ENCODE results near the gene ZNF148.

The ZNF148 gene

DNA sequence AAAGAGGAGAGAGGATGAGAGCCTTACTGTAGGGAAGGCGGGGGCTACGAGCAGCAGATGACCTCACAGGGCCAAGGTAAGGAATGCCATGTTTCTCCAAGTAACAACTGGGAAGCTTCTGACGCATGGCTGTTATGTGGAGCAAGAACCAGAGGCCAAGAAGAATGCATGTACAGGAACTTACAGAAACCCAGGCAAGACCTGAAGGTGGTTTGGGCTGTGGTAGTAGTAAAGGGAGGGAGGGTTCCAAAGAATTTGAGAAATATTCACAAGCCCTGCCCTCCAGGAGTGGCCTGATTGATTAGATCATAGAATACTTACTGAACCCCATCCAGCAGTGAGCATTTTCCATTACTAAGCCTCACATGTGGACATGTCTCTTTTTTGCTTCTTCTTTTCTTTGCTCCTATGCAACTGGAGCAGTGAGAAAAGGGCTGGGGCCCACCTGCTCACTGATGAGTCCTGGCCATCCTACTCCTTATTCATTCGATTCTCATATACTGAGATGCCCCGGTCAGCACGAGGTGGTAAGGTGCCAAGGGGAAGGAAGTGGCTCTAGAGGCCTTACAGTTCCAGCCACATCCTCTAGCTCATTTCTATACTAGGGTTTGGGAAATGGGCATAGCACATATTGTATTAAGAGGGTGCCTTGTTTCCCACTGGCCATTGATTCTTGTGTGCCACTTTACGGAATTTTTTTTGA is 154.2 kb downstream of the ZNF148 start:
- no peak for DNase-seq (ENCODE audit: low spot score)

DNA sequence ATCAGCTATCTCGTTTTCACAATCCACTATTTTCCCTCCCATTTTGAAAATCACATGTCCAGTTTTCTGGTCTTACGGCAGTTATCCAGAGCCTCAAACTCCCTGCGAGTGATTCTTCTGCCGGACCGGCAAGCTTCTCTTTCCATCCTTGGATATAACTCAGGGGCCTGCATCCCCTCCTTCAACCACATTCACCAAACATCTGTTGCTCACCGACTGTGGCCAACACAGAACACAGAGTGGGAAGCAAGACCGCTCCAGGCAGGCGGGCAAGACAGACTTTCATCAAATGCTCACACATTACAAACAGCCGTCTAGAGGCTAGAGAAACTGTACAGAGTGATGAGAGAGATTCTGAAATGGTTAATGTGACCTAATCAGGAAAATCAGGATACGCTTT is 154.9 kb downstream of the ZNF148 start:
- no peak for DNase-seq (ENCODE audit: low spot score)

- DNase-seq (ENCODE audit: low spot score), result no peak
Measured at GRCh38 chr3:125219261-125219701, 155.8 kb downstream of the ZNF148 start.

DNA sequence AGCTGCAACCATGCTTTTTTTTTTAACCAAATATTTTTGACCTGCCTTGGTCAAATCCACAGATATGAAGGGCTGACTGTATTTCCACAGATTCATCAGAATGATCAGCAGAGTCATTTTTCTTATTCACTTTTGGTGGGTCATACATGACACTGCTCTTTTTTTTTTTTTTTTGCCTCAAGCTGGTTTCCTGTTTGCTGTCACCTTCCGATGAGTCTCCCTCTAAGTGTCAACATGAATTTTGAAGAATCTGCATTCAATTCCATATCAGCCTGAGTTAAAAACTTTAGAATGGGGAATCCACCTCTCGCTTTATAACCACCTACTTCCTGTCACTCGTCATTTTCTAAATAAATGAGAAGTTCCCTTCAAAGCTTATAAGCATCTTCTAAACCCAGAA is 160.4 kb downstream of the ZNF148 start:
- DNase-seq (ENCODE audit: low spot score), result no peak

GRCh38 chr3:125213946-125214542 is 161.1 kb downstream of the ZNF148 start:
- no peak for DNase-seq (ENCODE audit: low spot score)

- no peak for DNase-seq (ENCODE audit: low spot score)
Measured at GRCh38 chr3:125213364-125213755, 161.8 kb downstream of the ZNF148 start.

- DNase-seq (ENCODE audit: low spot score), result no peak
Measured at GRCh38 chr3:125212509-125213363, 162.4 kb downstream of the ZNF148 start, which contains the start of gene SLC12A8. Gene SLC12A8, minus strand, starts transcription at chr3:125212748. Its CDS starts 1,399 bp downstream, at chr3:125211349.

DNA sequence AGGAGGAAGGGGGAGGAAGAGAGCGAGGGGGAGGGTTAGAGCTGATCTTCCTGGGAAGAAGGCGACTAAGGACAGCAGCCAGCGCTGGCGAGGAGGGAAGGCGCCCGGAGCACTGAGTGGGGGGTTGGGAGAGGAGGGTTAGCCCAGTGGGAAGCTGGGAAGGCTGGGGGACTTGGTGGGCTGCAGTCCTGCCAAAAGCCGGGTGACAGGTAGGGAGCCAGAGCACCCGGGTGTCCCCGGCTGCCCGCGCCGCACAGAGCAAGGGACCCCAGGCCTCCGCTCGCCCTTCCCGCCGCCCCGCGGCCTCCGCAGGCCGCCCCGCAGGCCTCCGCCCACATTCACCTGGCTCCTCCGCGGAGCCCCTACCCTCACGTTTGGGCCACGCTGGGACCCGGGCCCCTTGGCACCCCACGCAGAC is 163.0 kb downstream of the ZNF148 start:
- DNase-seq (ENCODE audit: low spot score), result no peak

DNA sequence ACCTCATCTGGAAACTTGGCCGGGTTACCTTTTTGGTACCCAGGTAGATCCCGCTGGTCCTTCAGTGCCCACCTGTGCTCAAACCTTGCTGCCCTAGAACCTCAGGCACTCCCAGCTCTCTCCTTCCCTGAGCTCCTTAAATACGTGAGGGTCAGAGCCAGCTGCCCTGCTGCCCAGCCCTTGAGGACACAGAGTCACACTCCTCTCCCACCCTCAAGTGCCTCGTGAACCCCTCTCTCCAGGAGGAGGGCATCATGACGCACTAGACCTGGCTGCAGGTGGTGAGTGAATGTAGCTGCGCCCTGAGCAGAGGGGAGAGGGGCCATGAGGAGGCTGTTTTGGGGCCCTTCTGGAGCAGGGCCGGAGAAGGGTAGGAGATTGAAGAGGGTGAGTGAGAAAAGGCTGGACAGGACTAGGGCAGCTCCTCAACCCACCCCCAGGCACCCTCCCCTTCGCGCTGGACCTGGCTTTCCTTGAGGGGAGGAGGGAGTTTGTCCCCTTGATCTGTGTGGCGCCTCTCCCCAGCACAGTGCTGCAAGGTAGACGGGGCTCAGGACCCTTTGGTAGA is 163.5 kb downstream of the ZNF148 start:
- DNase-seq (ENCODE audit: low spot score), result no peak

GRCh38 chr3:125207949-125208568 is 167.1 kb downstream of the ZNF148 start:
- no peak for DNase-seq (ENCODE audit: low spot score)

- no peak for DNase-seq (ENCODE audit: low spot score)
Measured at GRCh38 chr3:125207507-125207906, 167.6 kb downstream of the ZNF148 start.

- DNase-seq (ENCODE audit: low spot score), result no peak
Measured at GRCh38 chr3:125206934-125207333, 168.2 kb downstream of the ZNF148 start.

GRCh38 chr3:125203731-125204130 is 171.4 kb downstream of the ZNF148 start:
- no peak for DNase-seq (ENCODE audit: low spot score)

DNA sequence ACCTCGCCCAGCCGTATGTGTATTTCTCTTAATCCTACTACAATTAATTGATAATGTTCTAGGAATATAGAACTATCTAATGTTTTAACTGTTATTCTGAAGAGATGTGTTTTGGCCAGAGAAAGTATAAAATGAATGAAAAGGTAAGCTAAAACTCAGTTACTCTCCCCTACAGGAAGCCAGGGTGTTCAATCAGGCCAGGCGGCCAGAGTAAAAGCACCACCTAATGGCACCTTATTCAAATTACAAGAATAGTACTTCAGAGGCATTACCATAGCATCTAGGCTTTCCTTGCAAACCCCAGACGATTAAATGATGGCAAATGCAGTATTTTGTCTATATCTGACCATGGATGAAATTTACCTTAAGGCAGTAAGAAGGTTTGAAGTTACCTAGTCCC is 172.9 kb downstream of the ZNF148 start:
- no peak for DNase-seq (ENCODE audit: low spot score)

DNA sequence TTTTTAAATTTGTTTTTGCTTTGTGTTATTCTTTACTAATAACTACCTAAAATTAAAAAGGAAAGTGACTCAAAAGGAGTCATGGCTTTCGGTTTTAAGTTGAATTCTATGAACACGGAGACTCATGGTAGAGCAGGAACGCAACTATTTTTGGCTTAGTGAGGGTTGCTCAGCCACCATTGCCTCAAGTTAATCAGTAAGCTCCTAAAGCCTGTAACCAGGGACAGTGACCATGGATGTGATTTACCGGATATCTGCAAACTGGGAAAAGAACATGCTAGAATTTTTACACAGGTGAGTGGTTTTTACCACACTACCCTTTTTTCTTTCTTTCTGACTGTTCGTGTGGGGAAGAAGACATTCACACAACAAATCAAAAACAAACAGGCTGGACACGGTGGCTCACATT is 174.4 kb downstream of the ZNF148 start:
- DNase-seq (ENCODE audit: low spot score), result no peak

DNA sequence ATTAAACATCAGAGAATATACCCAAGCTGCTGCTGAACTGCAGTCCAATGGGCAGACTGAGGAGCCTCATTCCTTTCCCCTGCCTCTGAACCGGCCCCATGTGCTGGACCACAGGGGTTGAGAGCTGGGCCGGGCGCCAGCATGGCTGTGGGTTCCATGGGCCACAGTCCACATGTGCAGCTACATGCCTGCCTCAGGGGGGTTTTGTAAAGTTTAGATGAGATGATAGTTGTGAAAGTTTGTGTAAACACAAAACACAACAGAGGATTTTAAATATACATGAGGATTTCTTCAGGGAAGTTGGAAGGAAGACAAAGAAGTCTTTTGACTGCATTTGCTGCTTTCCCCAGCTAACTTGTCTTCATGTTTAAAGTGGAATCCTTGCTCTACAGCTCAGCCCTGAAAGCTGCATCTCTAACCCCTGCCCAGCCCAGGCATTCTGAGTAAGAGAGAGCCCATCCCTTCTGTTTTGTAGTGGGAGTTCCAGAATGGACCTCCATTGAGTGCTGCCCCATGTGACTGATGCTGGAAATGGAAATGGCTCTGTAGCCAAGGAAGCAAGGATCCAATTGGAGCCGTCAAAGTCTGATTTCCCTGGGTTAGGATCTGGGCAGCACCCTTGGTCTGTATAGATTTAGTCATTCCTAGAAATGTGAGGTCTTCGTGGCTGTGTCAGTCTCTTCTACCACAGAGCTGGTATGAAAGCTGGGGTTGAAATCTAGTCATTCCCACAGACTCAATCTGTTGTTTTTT is 180.1 kb downstream of the ZNF148 start:
- no peak for DNase-seq (ENCODE audit: low spot score)

DNA sequence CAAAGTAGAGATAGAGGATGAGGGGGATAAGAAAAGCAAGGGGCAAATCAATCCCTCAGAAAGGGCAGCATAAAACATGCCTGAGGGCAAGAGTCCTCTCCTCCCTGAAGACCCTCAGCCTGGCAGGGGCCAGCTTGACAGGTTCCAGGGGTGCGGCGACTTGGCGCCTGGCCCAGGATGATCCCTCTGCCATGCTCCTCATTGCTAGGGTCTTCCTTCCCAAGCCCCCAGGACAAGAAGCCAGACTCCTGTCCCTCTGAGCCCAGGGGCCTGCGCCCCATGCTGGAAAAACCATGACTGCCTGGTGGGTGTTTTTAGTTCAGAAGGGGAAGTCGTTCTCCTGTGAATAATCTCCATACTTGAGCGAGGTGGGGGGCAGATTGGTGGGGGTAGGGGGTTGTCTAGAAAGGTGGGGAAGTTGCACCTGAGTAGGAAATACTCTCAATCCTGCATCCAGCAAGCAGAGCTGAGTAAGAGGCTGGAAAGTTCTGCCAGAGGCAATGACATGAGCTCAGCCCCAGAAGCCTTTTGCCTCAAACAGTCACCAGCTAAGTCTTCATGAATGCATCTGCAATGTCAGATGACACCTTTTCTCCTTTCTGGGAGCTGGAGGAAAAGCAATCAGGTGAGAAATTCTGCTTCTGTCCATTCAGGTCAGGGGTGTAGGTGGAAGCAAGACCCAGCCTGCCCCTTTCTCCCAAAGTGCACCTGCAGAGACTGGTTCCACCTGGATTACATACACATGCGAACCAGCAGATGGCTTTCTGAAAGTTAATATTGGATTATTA is 180.9 kb downstream of the ZNF148 start:
- no peak for DNase-seq (ENCODE audit: low spot score)

- no peak for DNase-seq (ENCODE audit: low spot score)
Measured at GRCh38 chr3:125192190-125193035, 182.7 kb downstream of the ZNF148 start.

GRCh38 chr3:125191730-125192129 is 183.4 kb downstream of the ZNF148 start:
- DNase-seq (ENCODE audit: low spot score), result no peak

- no peak for DNase-seq (ENCODE audit: low spot score)
Measured at GRCh38 chr3:125191256-125191655, 183.9 kb downstream of the ZNF148 start.
